Naive B cell (primary cell): ENCODE results near the gene NIT2. TPM values are rescaled to one million over a fixed set of nuclear protein-coding genes. Genes with fewer than 3 reads are reported as not detected.
"Not testable (repeated sequence)": the region's sequence is repeated elsewhere in the genome, so short reads cannot be mapped to it uniquely, and the experiment has no call there.

Source experiments
- ATAC-seq, 2 donors: fragments of 150-1000 bp; cut with Tn5 transposase; 2 replicates each; pipeline ENCODE4 v1.10.0; 2021; ENCODE audit warnings: low read depth in 2 of 2, mild to moderate bottlenecking in 2 of 2, moderate library complexity in 2 of 2
- DNase-seq: peaks from one replicate; pipeline ENCODE4 v3.0.0; 2022
- H3K27ac Mint-ChIP-seq, 6 donors: one replicate each; pipeline ENCODE4 v1.8.0; 2020 to 2022; ENCODE audit warnings: mild to moderate bottlenecking in 6 of 6, mixed read lengths in 6 of 6, moderate library complexity in 5 of 6, inconsistent platforms in 2 of 6
- H3K27me3 Mint-ChIP-seq, 3 donors: one replicate each; pipeline ENCODE4 v1.8.0; 2021 to 2022; ENCODE audit warnings: mixed read lengths in 3 of 3, mild to moderate bottlenecking in 1 of 3
- H3K36me3 Mint-ChIP-seq, 2 donors: one replicate each; pipeline ENCODE4 v1.8.0; 2020 to 2022; ENCODE audit warnings: mixed read lengths in 2 of 2, inconsistent platforms in 1 of 2, mild to moderate bottlenecking in 1 of 2
- H3K4me1 Mint-ChIP-seq, 3 donors: one replicate each; pipeline ENCODE4 v1.8.0; 2020 to 2022; ENCODE audit warnings: mixed read lengths in 3 of 3, inconsistent platforms in 1 of 3, mild to moderate bottlenecking in 1 of 3, moderate library complexity in 1 of 3
- H3K4me3 Mint-ChIP-seq, 8 donors: one replicate each; pipeline ENCODE4 v1.8.0; 2020 to 2022; ENCODE audit warnings: mild to moderate bottlenecking in 8 of 8, mixed read lengths in 8 of 8, moderate library complexity in 8 of 8, inconsistent platforms in 2 of 8
- H3K9me3 Mint-ChIP-seq, 7 donors: one replicate each; pipeline ENCODE4 v1.8.0; 2020 to 2022; ENCODE audit warnings: mixed read lengths in 7 of 7, mild to moderate bottlenecking in 5 of 7, inconsistent platforms in 2 of 7, moderate library complexity in 1 of 7
- polyA plus RNA-seq, 6 donors: library from polyadenylated mRNA; unstranded; fragments of 300-500 nt; fragmentation: Illumina TruSeq; gene quantifications; one replicate each; pipeline ENCODE4 v1.2.3, GENCODE V29; 2021; ENCODE audit warnings: low read depth in 6 of 6

The NIT2 gene
- polyA plus RNA-seq, 6 donors from 2014 or later: 20.2 to 51.0 (median 38.9) TPM

DNA sequence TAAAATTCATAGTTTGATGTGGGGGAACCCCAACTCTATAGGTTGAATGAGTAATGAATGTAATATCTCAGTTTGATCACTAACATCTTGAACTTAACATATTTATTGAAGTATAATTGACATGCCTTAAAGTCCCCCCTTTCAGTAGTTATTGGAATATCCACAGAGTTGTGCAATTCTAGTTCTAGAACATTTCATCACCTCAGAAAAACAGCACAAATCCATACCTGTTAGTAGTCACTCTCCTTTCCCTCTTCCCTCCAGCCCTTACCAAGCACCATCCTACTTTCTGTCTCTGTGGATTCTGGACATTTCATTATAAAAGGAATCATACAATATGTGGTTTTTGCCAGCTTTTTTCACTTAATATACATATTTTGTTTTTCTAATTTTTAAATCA, 8.7 kb upstream of the NIT2 start:
- peaks cover 0 to 10% (median 5%) of the 10 kb centered on the region in 7 donors for H3K9me3 Mint-ChIP-seq
- DNase-seq (no peak), ATAC-seq (no peak)
- peak overlapping the region in 1 of 6 donors; percentile 40 for H3K27ac Mint-ChIP-seq
- no peaks in the 10 kb centered on the region for H3K27me3 Mint-ChIP-seq
- peaks cover 0 to 17% of the 10 kb centered on the region in 2 donors for H3K36me3 Mint-ChIP-seq
- no peaks in the 10 kb centered on the region for H3K4me1 Mint-ChIP-seq
- H3K4me3 Mint-ChIP-seq: no peak overlapping the region

- not testable (repeated sequence) for DNase-seq, ATAC-seq, H3K4me1 Mint-ChIP-seq, H3K4me3 Mint-ChIP-seq, H3K9me3 Mint-ChIP-seq, H3K27ac Mint-ChIP-seq, H3K27me3 Mint-ChIP-seq
- peaks cover 0 to 17% of the 10 kb centered on the region in 2 donors for H3K36me3 Mint-ChIP-seq
Observed at GRCh38 chr3:100327377-100327776, 7.2 kb upstream of the NIT2 start.

GRCh38 chr3:100329800-100330489, 4.6 kb upstream of the NIT2 start:
- Mint-ChIP-seq H3K27ac (no peak overlapping the region), H3K4me3 (no peak overlapping the region), H3K27me3 (no peaks in the 10 kb centered on the region), H3K36me3 (peaks cover 0 to 17% of the 10 kb centered on the region in 2 donors), H3K9me3 (peaks cover 0 to 10% (median 5%) of the 10 kb centered on the region in 7 donors), H3K4me1 (peaks cover 4 to 13% (median 8%) of the 10 kb centered on the region in 3 donors)
- DNase-seq (no peak), ATAC-seq (no peak)

GRCh38 chr3:100330651-100331050, 3.9 kb upstream of the NIT2 start:
- DNase-seq (no peak), ATAC-seq (no peak)
- Mint-ChIP-seq H3K4me1 (peaks cover 11 to 20% (median 15%) of the 10 kb centered on the region in 3 donors), H3K27me3 (no peaks in the 10 kb centered on the region), H3K9me3 (peaks cover 0 to 10% (median 5%) of the 10 kb centered on the region in 7 donors), H3K27ac (no peak overlapping the region), H3K36me3 (peaks cover 0 to 16% of the 10 kb centered on the region in 2 donors), H3K4me3 (no peak overlapping the region)

- peaks cover 0 to 10% (median 5%) of the 10 kb centered on the region in 7 donors for H3K9me3 Mint-ChIP-seq
- no peaks in the 10 kb centered on the region for H3K27me3 Mint-ChIP-seq
- H3K27ac Mint-ChIP-seq: no peak overlapping the region
- H3K4me1 Mint-ChIP-seq: peaks cover 16 to 28% (median 20%) of the 10 kb centered on the region in 3 donors
- ATAC-seq (no peak), DNase-seq (no peak)
- peaks cover 0 to 10% of the 10 kb centered on the region in 2 donors for H3K36me3 Mint-ChIP-seq
- peak overlapping the region in 2 of 8 donors; percentile 23 to 68 for H3K4me3 Mint-ChIP-seq
Observed at GRCh38 chr3:100331660-100332059, 2.9 kb upstream of the NIT2 start.

- Mint-ChIP-seq H3K36me3 (no peaks in the 10 kb centered on the region), H3K27ac (peak overlapping the region in 2 of 6 donors; percentile 89 to 90), H3K9me3 (no peaks in the 10 kb centered on the region), H3K4me3 (peak overlapping the region in 4 of 8 donors; percentile 29 to 97 (median 92)), H3K27me3 (no peaks in the 10 kb centered on the region), H3K4me1 (peaks cover 16 to 28% (median 20%) of the 10 kb centered on the region in 3 donors)
- ATAC-seq: no peak
- DNase-seq: no peak
Observed at GRCh38 chr3:100333051-100333450, 1.5 kb upstream of the NIT2 start.

GRCh38 chr3:100333970-100334487, 528 bp upstream of the NIT2 start:
- H3K4me3 Mint-ChIP-seq: peak overlapping the region; percentile 84 to 97 (median 92)
- ATAC-seq: no peak

DNA sequence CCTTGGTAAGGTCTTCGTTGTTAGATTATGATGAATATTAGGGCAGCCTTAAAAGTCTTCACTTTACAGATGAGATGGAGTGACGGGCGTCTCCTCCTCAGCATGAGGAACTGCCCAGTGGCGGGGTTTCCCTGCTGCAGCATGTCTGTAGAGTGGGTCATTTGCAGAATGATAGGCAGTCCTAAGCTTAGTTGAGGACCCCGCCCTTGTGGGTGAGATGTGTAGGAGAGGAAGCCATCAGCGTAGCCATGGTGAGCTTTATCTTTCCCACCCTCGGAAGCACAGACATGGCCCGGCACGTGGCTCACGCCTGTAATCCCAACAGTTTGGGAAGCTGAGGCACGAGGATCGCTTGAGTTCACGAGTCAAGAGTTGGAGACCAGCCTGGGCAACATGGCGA, 877 bp downstream of the NIT2 start:
- H3K4me3 Mint-ChIP-seq: peak overlapping the region; percentile 91 to 97 (median 94)
- peak overlapping the region; percentile 78 to 98 (median 94) for H3K27ac Mint-ChIP-seq
- H3K9me3 Mint-ChIP-seq: no peaks in the 10 kb centered on the region
- DNase-seq: peak; percentile 25
- peak; percentile 52 to 63 for ATAC-seq
- peaks cover 16 to 28% (median 20%) of the 10 kb centered on the region in 3 donors for H3K4me1 Mint-ChIP-seq
- peaks cover 6 to 8% of the 10 kb centered on the region in 2 donors for H3K36me3 Mint-ChIP-seq
- no peaks in the 10 kb centered on the region for H3K27me3 Mint-ChIP-seq

More at GRCh38 chr3:100333970-100334487, 528 bp upstream of the NIT2 start:
- H3K27me3 Mint-ChIP-seq: no peaks in the 10 kb centered on the region
- no peak for DNase-seq
- H3K4me1 Mint-ChIP-seq: peaks cover 16 to 28% (median 20%) of the 10 kb centered on the region in 3 donors
- no peaks in the 10 kb centered on the region for H3K9me3 Mint-ChIP-seq
- peak overlapping the region; percentile 62 to 94 (median 90) for H3K27ac Mint-ChIP-seq
- H3K36me3 Mint-ChIP-seq: peaks cover 3% of the 10 kb centered on the region in 2 donors

DNA sequence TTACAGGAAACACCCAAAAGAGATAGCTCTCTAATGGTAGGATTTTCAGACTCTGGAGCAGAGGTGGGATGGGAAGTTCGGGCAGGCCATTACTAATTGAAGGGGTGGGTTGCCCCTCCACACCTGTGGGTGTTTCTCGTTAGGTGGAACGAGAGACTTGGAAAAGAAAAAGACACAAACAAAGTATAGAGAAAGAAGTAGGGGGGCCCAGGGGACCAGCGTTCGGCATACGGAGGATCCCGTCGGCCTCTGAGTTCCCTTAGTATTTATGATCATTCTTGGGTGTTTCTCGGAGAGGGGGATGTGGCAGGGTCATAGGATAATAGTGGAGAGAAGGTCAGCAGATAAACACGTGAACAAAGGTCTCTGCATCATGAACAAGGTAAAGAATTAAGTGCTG, 1.7 kb downstream of the NIT2 start:
- not testable (repeated sequence) for H3K27me3 Mint-ChIP-seq, ATAC-seq, DNase-seq, H3K9me3 Mint-ChIP-seq
- Mint-ChIP-seq H3K27ac (peak overlapping the region in 1 of 6 donors; percentile 90), H3K36me3 (peaks cover 13 to 15% of the 10 kb centered on the region in 2 donors), H3K4me1 (peaks cover 16 to 28% (median 20%) of the 10 kb centered on the region in 3 donors), H3K4me3 (peak overlapping the region in 5 of 8 donors; percentile 17 to 97 (median 91))

- Mint-ChIP-seq H3K9me3 (peaks cover 0 to 6% (median 0%) of the 10 kb centered on the region in 7 donors), H3K27me3 (no peaks in the 10 kb centered on the region), H3K36me3 (peaks cover 34 to 36% of the 10 kb centered on the region in 2 donors), H3K27ac (peak overlapping the region in 1 of 6 donors; percentile 65), H3K4me1 (peaks cover 15 to 21% (median 19%) of the 10 kb centered on the region in 3 donors), H3K4me3 (peak overlapping the region in 1 of 8 donors; percentile 45)
- no peak for DNase-seq
- ATAC-seq: no peak
Observed at GRCh38 chr3:100338911-100339310, 4.4 kb downstream of the NIT2 start.

GRCh38 chr3:100339786-100340185, 5.2 kb downstream of the NIT2 start:
- no peak for ATAC-seq

GRCh38 chr3:100340527-100340926, 6.0 kb downstream of the NIT2 start:
- H3K9me3 Mint-ChIP-seq: peaks cover 0 to 6% (median 0%) of the 10 kb centered on the region in 7 donors
- no peak for DNase-seq
- no peak overlapping the region for H3K27ac Mint-ChIP-seq
- H3K27me3 Mint-ChIP-seq: no peaks in the 10 kb centered on the region
- peaks cover 43 to 47% of the 10 kb centered on the region in 2 donors for H3K36me3 Mint-ChIP-seq
- no peak overlapping the region for H3K4me3 Mint-ChIP-seq
- peaks cover 6 to 9% (median 6%) of the 10 kb centered on the region in 3 donors for H3K4me1 Mint-ChIP-seq
- ATAC-seq: no peak

More at GRCh38 chr3:100339786-100340185, 5.2 kb downstream of the NIT2 start:
- Mint-ChIP-seq H3K4me3 (no peak overlapping the region), H3K36me3 (peaks cover 39 to 45% of the 10 kb centered on the region in 2 donors), H3K27ac (no peak overlapping the region), H3K9me3 (peaks cover 0 to 6% (median 0%) of the 10 kb centered on the region in 7 donors), H3K4me1 (peaks cover 12 to 15% (median 13%) of the 10 kb centered on the region in 3 donors), H3K27me3 (no peaks in the 10 kb centered on the region)
- no peak for DNase-seq

- no peaks in the 10 kb centered on the region for H3K27me3 Mint-ChIP-seq
- no peaks in the 10 kb centered on the region for H3K9me3 Mint-ChIP-seq
- DNase-seq (no peak), ATAC-seq (no peak)
- H3K36me3 Mint-ChIP-seq: peaks cover 33 to 46% of the 10 kb centered on the region in 2 donors
- no peak overlapping the region for H3K4me3 Mint-ChIP-seq
- no peaks in the 10 kb centered on the region for H3K4me1 Mint-ChIP-seq
- no peak overlapping the region for H3K27ac Mint-ChIP-seq
Observed at GRCh38 chr3:100348727-100349126, 14.2 kb downstream of the NIT2 start.

- DNase-seq, H3K9me3 Mint-ChIP-seq, ATAC-seq, H3K4me1 Mint-ChIP-seq, H3K27ac Mint-ChIP-seq, H3K4me3 Mint-ChIP-seq, H3K27me3 Mint-ChIP-seq: not testable (repeated sequence)
- peaks cover 28 to 30% of the 10 kb centered on the region in 2 donors for H3K36me3 Mint-ChIP-seq
Observed at GRCh38 chr3:100351770-100352169, 17.2 kb downstream of the NIT2 start.
